IPS-18c (cell line): ENCODE measurements around the gene NAV2.

Experiments
- H3K4me3 ChIP-seq: 2 replicates; pipeline ENCODE4 v1.7.0; 2013; ENCODE audit warnings: low read depth, mild to moderate bottlenecking, low read length, moderate library complexity; ENCODE audit not compliant: insufficient read depth
- H3K9me3 ChIP-seq: one replicate; pipeline ENCODE4 v1.6.1; 2013; ENCODE audit warnings: mild to moderate bottlenecking, low read length, moderate library complexity; ENCODE audit not compliant: control insufficient read depth, insufficient read depth

The NAV2 gene

DNA sequence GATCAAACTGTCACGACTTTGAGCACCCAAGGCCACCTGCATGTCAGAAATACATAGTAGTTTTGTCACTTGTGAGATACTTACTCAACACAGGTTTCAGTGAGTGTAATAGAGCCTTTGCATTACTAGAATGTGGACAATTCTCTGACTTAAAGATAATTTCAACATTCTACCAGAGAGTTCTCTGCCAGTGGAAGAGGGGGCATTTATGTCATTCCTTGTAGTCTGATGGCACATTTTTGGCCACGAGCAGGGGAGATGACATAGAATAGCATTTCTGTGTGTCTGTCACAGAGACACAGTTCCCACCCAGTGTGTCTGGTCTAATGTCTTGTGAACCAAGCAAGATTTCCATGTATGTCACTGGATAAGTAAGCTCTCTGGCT, 335.1 kb downstream of the NAV2 start:
- Histone ChIP-seq H3K4me3 (no peak overlapping the region), H3K9me3 (no peaks in the 10 kb centered on the region)

DNA sequence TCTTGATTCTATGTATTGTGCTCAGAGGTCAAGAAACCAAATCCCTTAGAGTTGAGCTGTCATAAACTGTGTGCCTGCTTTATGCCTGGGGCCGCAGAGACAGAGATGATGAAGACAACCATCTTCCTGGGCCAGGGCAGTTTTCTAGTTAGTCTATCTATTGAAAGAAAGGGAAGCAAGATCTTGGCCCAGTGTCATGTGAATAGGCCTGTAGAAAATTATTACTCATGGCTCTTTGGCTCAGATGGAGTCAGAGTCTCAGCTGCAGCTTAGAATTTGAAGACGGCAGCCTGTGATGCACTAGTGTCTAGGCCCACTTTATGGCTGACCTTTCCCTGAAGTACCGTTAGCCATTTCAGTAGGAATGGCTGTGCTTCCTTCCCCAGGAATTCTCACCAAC, 335.6 kb downstream of the NAV2 start:
- H3K4me3 ChIP-seq = no peak overlapping the region
- no peaks in the 10 kb centered on the region for H3K9me3 ChIP-seq

- Histone ChIP-seq H3K9me3 (no peaks in the 10 kb centered on the region), H3K4me3 (no peak overlapping the region)
Observed at GRCh38 chr11:20048707-20049106, 336.1 kb downstream of the NAV2 start.

- Histone ChIP-seq H3K4me3 (no peak overlapping the region), H3K9me3 (no peaks in the 10 kb centered on the region)
Observed at GRCh38 chr11:20049231-20049630, 336.6 kb downstream of the NAV2 start.

GRCh38 chr11:20050048-20050447, 337.4 kb downstream of the NAV2 start:
- no peak overlapping the region for H3K4me3 ChIP-seq

GRCh38 chr11:20050551-20051333, 338.1 kb downstream of the NAV2 start:
- H3K4me3 ChIP-seq = no peak overlapping the region
- H3K9me3 ChIP-seq = no peaks in the 10 kb centered on the region

More at GRCh38 chr11:20050048-20050447, 337.4 kb downstream of the NAV2 start:
- H3K9me3 ChIP-seq = no peaks in the 10 kb centered on the region

DNA sequence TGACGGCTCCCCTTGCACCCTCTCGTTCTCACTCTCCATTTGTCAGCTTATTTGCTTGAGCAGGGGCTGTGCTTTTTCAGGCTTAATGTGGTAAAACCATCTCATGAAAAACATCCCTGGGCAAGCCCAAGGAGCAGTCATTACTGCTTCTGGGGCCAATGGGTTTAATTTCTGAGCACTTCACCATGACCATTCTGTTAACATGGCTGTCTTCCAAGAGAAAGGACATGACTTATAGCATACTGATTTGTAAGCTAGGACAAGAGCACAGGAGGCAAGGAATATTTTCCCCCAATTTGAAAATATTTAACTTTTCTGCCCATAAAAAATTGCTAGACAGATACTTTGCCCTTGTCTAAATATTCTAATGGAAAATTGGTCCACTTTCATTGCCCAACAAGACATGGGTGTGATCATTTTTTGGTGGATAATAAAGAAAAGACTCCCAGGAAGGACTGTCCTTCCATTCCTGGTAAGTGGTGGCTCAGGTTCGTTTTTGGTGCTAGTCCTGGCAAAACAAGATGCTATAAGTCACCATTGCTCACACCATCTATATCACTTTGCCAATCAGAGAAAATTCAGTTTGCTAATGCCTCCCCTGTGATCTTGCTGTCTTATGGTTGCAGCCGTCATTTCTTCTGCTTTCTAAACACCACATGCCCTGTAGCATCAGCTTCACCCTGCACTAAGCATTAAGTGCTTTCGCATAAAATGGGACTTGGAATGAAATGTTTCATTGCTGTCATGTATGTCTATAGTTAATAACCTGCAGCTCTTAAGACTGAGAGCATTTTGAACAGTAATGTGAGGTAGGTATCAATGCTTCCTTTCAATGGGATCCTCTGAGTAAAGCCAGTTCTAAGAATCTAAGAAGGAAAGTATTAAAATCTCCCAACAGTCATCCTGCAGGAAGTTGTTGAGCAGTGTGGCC, 339.1 kb downstream of the NAV2 start:
- no peak overlapping the region for H3K4me3 ChIP-seq
- H3K9me3 ChIP-seq = no peaks in the 10 kb centered on the region

- no peaks in the 10 kb centered on the region for H3K9me3 ChIP-seq
- H3K4me3 ChIP-seq = no peak overlapping the region
Observed at GRCh38 chr11:20053572-20053971, 340.9 kb downstream of the NAV2 start.

DNA sequence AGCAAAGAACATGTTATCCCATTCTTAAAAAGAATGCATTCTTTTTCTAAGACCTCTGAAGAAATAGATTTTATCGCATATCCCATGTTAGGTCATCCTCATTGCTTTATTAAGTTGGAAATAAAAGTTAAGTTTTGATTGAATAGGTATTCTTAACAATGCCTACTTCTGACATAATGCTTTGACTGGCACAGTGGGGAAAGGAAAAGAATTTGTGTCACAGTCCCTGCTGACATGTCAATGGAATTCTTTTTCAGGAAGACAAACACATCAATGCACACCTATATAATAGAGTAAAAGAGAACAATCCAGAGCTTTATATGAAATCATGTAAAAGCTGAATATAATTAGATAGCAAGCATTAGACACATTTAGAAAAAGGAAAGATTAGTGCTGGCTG, 341.9 kb downstream of the NAV2 start:
- H3K4me3 ChIP-seq = no peak overlapping the region
- H3K9me3 ChIP-seq = no peaks in the 10 kb centered on the region

- Histone ChIP-seq H3K4me3 (no peak overlapping the region), H3K9me3 (no peaks in the 10 kb centered on the region)
Observed at GRCh38 chr11:20055312-20055711, 342.7 kb downstream of the NAV2 start.

GRCh38 chr11:20056109-20056949, 343.7 kb downstream of the NAV2 start:
- Histone ChIP-seq H3K4me3 (no peak overlapping the region), H3K9me3 (no peaks in the 10 kb centered on the region)

DNA sequence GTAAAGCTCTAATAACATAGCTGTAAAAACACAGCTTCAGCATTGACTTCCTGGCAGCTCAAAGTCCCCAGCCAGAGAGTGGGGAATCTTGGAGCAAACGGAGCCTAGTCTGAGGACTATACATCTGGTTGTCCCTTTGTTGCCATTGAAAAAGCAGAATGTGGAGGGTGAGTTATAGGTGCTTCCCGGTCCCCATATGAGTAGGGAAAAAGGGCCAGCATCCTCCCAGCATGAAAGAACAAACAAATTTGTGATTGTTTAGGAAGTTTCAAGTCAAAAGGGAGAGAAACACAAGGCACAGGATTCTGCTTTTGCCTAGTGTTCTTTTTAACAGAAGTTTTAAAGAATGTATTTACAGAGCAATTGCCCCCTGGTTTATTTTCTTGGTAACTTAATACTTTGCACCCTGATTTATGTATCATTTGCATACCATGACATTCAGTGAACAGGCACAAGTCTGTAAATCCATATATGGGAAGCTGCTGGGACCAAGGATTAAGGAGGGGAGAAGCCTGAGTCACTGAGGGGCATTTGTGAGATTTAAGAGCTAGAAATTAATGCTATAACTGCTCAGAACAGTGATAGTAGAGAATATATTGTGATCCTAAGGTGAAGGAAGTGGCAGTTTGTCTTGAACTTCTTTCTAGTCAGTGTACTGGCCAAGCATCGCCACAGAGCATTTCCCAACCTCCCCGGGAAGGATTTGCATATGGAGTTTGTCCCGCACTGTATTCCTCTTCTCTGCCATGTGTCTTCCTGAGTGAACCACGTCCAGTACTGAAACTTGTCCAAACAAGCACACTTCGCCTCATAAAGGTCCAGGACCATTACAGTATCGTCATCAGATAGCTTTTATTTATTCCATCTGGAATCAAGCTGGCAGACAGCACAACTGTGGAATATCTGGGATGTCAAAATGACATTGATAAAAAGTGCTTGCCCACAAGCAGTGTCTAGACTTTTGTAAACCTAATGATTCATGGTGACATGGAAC, 344.6 kb downstream of the NAV2 start:
- H3K4me3 ChIP-seq = no peak overlapping the region
- no peaks in the 10 kb centered on the region for H3K9me3 ChIP-seq

DNA sequence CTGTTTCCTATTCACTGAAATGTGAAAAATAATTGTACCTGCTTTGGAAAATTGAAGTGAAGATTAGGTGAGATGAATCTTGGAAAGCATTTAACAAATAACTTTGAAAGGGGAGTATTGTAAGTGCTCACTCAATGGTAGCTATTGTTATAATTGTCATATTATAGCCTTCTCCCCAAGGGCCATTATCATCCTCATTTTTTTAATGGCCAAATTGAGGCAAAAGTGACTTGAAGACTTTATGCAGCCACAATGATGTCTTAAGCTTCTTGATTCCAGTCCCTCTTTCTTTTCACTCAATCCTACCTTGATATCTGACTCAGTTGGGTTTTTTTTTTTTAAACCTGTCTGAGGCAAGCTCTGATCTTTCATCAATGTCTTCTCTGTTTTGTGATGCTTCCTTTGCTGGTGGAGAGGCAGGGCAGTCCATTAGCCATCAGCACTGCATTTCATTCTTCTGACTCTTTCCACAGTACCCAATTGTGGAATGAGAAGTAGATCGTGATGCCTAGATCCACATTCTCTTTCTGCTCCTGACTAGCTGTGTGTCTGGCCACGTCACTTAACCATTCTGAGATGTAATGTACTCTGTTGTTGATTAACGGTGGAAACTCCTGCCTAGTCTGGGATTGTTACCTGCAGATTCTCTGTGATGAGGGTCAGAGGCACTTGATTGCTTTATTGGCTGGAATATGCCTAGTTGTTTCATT, 346.3 kb downstream of the NAV2 start:
- no peaks in the 10 kb centered on the region for H3K9me3 ChIP-seq
- no peak overlapping the region for H3K4me3 ChIP-seq

DNA sequence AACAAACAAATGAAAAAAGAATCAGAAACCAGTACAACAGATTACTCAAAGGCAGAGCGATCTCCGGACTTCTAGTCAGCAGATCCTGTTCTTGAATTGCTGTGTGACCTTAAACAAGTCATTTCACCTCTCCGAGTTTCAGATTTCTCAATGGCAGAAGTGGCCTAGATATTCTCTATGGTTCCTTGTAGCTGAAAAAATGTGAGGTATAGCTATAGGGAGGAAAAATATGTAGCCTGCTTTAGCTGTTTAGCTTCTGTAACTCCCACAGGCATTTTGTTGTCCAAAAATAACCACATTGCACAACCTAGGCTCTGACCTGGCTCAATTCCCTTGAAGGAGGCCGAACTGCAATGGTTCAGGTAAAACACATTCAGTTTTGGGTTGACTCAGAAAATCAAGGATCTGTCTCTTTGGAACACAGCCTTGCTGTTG, 347.0 kb downstream of the NAV2 start:
- no peaks in the 10 kb centered on the region for H3K9me3 ChIP-seq
- H3K4me3 ChIP-seq = no peak overlapping the region

- no peak overlapping the region for H3K4me3 ChIP-seq
- H3K9me3 ChIP-seq = no peaks in the 10 kb centered on the region
Observed at GRCh38 chr11:20060181-20060580, 347.5 kb downstream of the NAV2 start.
